Vagina (tissue), 2 donors: ENCODE data around the gene ITPR1.

Source experiments
- POLR2A ChIP-seq, 2 donors: fragments of 450-650 bp; IDR thresholded peaks; one replicate each; pipeline ENCODE4 v1.6.1; 2017; ENCODE audit warnings: antibody characterized with exemption in 2 of 2, mild to moderate bottlenecking in 2 of 2, moderate library complexity in 2 of 2
- POLR2AphosphoS5 ChIP-seq, 2 donors: sonication (generic); formaldehyde crosslinking; IDR thresholded peaks; one replicate each; pipeline ENCODE4 v1.9.0; 2017; ENCODE audit warnings: antibody characterized with exemption in 2 of 2, mild to moderate bottlenecking in 2 of 2, low read depth in 1 of 2; ENCODE audit not compliant: insufficient read depth in 1 of 2
- TF ChIP-seq, protein P1 (sequence below), 3 experiments: fragments of 450-650 bp in 2 of 3; fragments of 200-600 bp in 1 of 3; sonication (generic) in 1 of 3; IDR thresholded peaks; one replicate each; pipeline ENCODE4 v1.5.1; 2017 to 2019; ENCODE audit warnings: antibody characterized with exemption in 3 of 3, mild to moderate bottlenecking in 2 of 3, moderate library complexity in 2 of 3

DNA sequence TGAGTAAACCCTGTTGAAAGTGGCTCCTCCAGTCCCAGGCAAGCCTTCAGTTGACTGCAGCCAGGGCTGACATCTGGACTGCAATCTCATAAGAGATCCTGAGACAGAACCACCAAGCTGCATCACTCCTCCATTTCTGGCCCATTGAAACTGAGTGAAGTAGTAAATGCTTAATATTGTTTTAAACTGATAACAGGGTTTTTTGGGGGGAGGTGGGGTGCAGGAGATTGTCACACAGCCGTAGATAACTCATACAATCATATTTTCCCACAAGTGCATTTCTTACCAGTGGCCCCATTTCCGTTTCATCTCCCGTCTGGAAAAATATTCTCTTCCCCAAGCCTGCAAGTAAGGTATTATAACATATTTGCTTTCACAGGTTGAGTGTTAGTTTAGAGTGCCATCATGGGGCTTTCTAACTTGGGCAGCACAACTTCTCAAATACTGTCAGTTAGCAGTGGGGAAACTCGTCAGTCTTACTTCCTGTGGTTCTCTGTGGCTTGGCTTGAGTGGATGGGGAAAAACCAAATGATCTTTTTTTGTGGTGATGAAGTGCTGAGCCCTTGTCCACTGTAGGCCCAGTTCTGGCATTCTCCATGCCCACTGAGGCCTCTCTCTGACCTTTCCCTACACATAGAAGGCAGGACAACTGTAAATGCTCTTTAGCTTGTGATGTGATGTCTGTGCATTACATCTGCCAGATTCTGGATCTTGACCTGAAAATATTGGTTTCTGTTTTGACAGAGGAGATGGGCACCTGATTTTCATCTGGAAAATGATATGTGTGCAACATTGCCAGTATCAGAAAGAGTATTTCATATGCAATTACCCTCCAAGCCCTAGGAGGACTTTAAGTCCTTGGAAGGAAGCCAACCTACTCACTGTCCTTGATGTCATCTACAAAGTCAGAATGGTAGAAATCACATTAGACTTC is 396.0 kb downstream of the ITPR1 start:
- no peak for TF ChIP-seq POLR2A (IDR thresholded peaks at IDR 0.05)
- TF ChIP-seq, protein P1, sequence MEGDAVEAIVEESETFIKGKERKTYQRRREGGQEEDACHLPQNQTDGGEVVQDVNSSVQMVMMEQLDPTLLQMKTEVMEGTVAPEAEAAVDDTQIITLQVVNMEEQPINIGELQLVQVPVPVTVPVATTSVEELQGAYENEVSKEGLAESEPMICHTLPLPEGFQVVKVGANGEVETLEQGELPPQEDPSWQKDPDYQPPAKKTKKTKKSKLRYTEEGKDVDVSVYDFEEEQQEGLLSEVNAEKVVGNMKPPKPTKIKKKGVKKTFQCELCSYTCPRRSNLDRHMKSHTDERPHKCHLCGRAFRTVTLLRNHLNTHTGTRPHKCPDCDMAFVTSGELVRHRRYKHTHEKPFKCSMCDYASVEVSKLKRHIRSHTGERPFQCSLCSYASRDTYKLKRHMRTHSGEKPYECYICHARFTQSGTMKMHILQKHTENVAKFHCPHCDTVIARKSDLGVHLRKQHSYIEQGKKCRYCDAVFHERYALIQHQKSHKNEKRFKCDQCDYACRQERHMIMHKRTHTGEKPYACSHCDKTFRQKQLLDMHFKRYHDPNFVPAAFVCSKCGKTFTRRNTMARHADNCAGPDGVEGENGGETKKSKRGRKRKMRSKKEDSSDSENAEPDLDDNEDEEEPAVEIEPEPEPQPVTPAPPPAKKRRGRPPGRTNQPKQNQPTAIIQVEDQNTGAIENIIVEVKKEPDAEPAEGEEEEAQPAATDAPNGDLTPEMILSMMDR (IDR thresholded peaks at IDR 0.05): no peak
- no peak for TF ChIP-seq POLR2AphosphoS5 (IDR thresholded peaks at IDR 0.05; ENCODE audit: insufficient read depth in 1 of 2, low read depth in 1 of 2)
